CD8-positive, alpha-beta memory T cell (primary cell): ENCODE results near the gene RBMS3. TPM values are rescaled to one million over a fixed set of nuclear protein-coding genes. Genes with fewer than 3 reads are reported as not detected.

Experiments
- CTCF ChIA-PET: fragments of 350-600 bp; sonication (Branson Sonifier 250); formaldehyde crosslinking; loops from one replicate; lab custom pipeline; 2021; ENCODE audit warnings: antibody characterized with exemption; lab: Charles Lee
- POLR2A ChIA-PET: fragments of 350-600 bp; sonication (Branson Sonifier 250); formaldehyde crosslinking; loops from one replicate; lab custom pipeline; 2021; ENCODE audit warnings: antibody characterized with exemption; lab: Charles Lee
- DNase-seq, 5 donors: peaks; one replicate each; pipeline versions ENCODE4 v3.0.0 to v3.0.0-alpha.2; 2020 to 2022; ENCODE audit warnings: mixed read lengths in 1 of 5
- H3K27ac ChIP-seq: one replicate; pipeline ENCODE4 v1.7.0; 2013; ENCODE audit warnings: low read depth, mild to moderate bottlenecking, low read length, moderate library complexity
- H3K27me3 ChIP-seq: 2 replicates; pipeline ENCODE4 v1.7.0; 2013; ENCODE audit warnings: low read length, mild to moderate bottlenecking; ENCODE audit not compliant: insufficient read depth, poor library complexity, severe bottlenecking
- H3K36me3 ChIP-seq: 2 replicates; pipeline ENCODE4 v1.7.0; 2013; ENCODE audit warnings: mild to moderate bottlenecking, low read length, moderate library complexity; ENCODE audit not compliant: insufficient read depth
- H3K4me1 ChIP-seq: 2 replicates; pipeline ENCODE4 v1.7.0; 2013; ENCODE audit warnings: mild to moderate bottlenecking, low read length, moderate library complexity; ENCODE audit not compliant: insufficient read depth
- H3K4me3 ChIP-seq: 2 replicates; pipeline ENCODE4 v1.7.0; 2013; ENCODE audit warnings: mild to moderate bottlenecking, low read length
- H3K9me3 ChIP-seq: 2 replicates; pipeline ENCODE4 v1.7.0; 2013; ENCODE audit warnings: mild to moderate bottlenecking, low read length
- H3K27ac Mint-ChIP-seq, 8 donors: one replicate each; pipeline ENCODE4 v1.8.0; 2020 to 2021; ENCODE audit warnings: mixed read lengths in 8 of 8, mild to moderate bottlenecking in 6 of 8, inconsistent platforms in 3 of 8, moderate library complexity in 3 of 8
- H3K27me3 Mint-ChIP-seq, 2 donors: one replicate each; pipeline ENCODE4 v1.8.0; 2020 to 2021; ENCODE audit warnings: mixed read lengths in 2 of 2, mild to moderate bottlenecking in 1 of 2, moderate library complexity in 1 of 2
- H3K36me3 Mint-ChIP-seq, 3 donors: one replicate each; pipeline ENCODE4 v1.8.0; 2020 to 2021; ENCODE audit warnings: mixed read lengths in 3 of 3, inconsistent platforms in 1 of 3, mild to moderate bottlenecking in 1 of 3
- H3K4me1 Mint-ChIP-seq, 3 donors: one replicate each; pipeline ENCODE4 v1.8.0; 2020 to 2021; ENCODE audit warnings: mixed read lengths in 3 of 3, inconsistent platforms in 1 of 3, mild to moderate bottlenecking in 1 of 3
- H3K4me3 Mint-ChIP-seq, 7 donors: one replicate each; pipeline ENCODE4 v1.8.0; 2020 to 2021; ENCODE audit warnings: mixed read lengths in 7 of 7, mild to moderate bottlenecking in 6 of 7, moderate library complexity in 4 of 7, inconsistent platforms in 2 of 7
- H3K9me3 Mint-ChIP-seq, 5 donors: one replicate each; pipeline ENCODE4 v1.8.0; 2020 to 2022; ENCODE audit warnings: mixed read lengths in 5 of 5, mild to moderate bottlenecking in 3 of 5, moderate library complexity in 2 of 5, inconsistent platforms in 1 of 5
- polyA plus RNA-seq: library from polyadenylated mRNA; unstranded; fragments of 300-500 nt; fragmentation: Illumina TruSeq; gene quantifications from one replicate; pipeline ENCODE4 v1.2.3, GENCODE V29; 2021
- total RNA-seq, 2 experiments: library from RNA; stranded (reverse); gene quantifications; one replicate each; pipeline ENCODE4 v1.2.3, GENCODE V29; 2021

RBMS3 gene
- total and polyA plus RNA-seq, 3 experiments from 2014 or later: 0.21 to 0.33 (median 0.22) TPM

GRCh38 chr3:29279806-29280205 is 1.1 kb upstream of the RBMS3 start:
- ChIA-PET CTCF (no interaction called here), POLR2A (no interaction called here)
- no peak for DNase-seq
- no peaks in the 10 kb centered on the region for H3K36me3 ChIP-seq
- H3K27me3 ChIP-seq: no peaks in the 10 kb centered on the region
- H3K9me3 Mint-ChIP-seq: peaks cover 0 to 9% (median 0%) of the 10 kb centered on the region in 5 donors
- H3K27ac Mint-ChIP-seq: no peak overlapping the region
- peaks cover 20 to 26% (median 25%) of the 10 kb centered on the region in 3 donors for H3K4me1 Mint-ChIP-seq
- H3K9me3 ChIP-seq: no peaks in the 10 kb centered on the region
- H3K4me3 ChIP-seq: no peak overlapping the region
- no peak overlapping the region for H3K27ac ChIP-seq
- H3K36me3 Mint-ChIP-seq: no peaks in the 10 kb centered on the region
- no peaks in the 10 kb centered on the region for H3K4me1 ChIP-seq
- peak overlapping the region in 1 of 7 donors; percentile 19 for H3K4me3 Mint-ChIP-seq
- H3K27me3 Mint-ChIP-seq: peaks cover 7 to 15% of the 10 kb centered on the region in 2 donors

DNA sequence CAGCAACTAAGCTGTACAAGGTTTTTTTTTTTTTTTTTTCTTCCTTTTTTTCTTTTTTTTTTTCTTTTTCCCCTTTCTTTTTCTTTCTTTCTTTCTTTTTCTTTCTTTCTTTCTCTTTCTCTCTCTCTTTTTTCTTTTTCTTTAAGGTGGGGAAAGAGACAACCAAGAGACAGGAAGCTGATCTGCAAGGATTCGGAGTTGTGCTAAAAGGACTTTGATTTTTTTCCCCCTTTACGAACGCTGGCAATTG is 148 bp downstream of the RBMS3 start:
- Mint-ChIP-seq H3K36me3 (no peaks in the 10 kb centered on the region), H3K27ac (peak overlapping the region in 2 of 8 donors; percentile 29 to 73), H3K27me3 (peaks cover 7 to 15% of the 10 kb centered on the region in 2 donors), H3K9me3 (peaks cover 0 to 12% (median 0%) of the 10 kb centered on the region in 5 donors), H3K4me1 (peaks cover 20 to 26% (median 25%) of the 10 kb centered on the region in 3 donors), H3K4me3 (peak overlapping the region; percentile 53 to 84 (median 82))
- no peak overlapping the region for H3K27ac ChIP-seq
- ChIA-PET POLR2A (interaction anchor here (0.7 kb wide), 1 partner anchor 8 kb away, joined by 11 read pairs; no protein-coding TSS in a partner anchor), CTCF (interaction anchor here (0.9 kb wide), 1 partner anchor 39 kb away, joined by 3 read pairs; no protein-coding TSS in a partner anchor)
- H3K27me3 ChIP-seq: no peaks in the 10 kb centered on the region
- H3K36me3 ChIP-seq: no peaks in the 10 kb centered on the region
- no peaks in the 10 kb centered on the region for H3K9me3 ChIP-seq
- no peak for DNase-seq
- H3K4me1 ChIP-seq: no peaks in the 10 kb centered on the region
- H3K4me3 ChIP-seq: peak overlapping the region; percentile 35

DNA sequence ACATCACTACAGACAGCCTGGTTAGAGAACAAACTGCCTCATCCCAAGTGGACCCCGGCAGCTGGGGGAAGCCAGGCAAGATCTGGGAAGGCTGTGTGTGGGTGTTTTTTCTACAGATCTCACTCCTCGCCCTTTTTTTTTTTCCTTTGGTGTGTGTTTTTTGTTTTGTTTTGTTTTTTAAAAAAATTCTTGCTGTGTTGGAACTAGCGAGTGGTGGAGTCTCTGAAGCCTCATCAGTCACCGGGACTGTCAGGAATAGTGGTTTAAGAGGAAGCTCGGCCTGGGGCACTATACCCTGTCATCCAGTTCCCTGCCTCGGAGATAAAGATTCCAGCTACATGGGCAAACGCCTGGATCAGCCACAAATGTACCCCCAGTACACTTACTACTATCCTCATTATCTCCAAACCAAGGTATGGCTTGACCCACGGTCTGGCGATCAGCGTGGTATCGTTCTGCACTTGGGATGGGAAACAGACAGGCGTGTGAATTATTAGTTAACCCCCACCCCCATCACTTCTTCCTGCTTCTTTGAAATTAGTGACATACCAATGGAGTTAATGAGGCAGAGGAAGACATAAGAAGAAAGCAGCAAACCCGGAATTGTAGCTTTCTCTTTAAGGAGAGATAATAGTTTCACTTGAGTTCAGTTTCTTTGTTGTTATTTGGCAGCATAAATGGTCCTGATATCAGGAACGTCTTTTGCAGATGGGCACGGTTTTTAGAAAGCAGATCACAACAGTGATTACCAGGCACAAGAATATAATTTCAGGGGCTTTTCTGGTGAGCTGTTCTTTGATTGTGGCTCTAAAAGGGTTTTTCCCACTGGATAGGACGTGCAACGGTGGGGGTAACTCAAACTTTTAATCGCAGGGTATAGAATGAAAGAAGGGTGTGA is 722 bp downstream of the RBMS3 start:
- Mint-ChIP-seq H3K36me3 (no peaks in the 10 kb centered on the region), H3K9me3 (peaks cover 0 to 12% (median 0%) of the 10 kb centered on the region in 5 donors), H3K4me1 (peaks cover 20 to 26% (median 25%) of the 10 kb centered on the region in 3 donors), H3K27me3 (peaks cover 7 to 15% of the 10 kb centered on the region in 2 donors), H3K4me3 (peak overlapping the region; percentile 63 to 84 (median 82)), H3K27ac (peak overlapping the region in 5 of 8 donors; percentile 50 to 73 (median 64))
- POLR2A ChIA-PET: interaction anchor here (0.7 kb wide), 1 partner anchor 9 kb away, joined by 11 read pairs; no protein-coding TSS in a partner anchor
- H3K27ac ChIP-seq: no peak overlapping the region
- no peaks in the 10 kb centered on the region for H3K4me1 ChIP-seq
- H3K27me3 ChIP-seq: no peaks in the 10 kb centered on the region
- DNase-seq: no peak
- CTCF ChIA-PET: interaction anchor here (0.9 kb wide), 1 partner anchor 38 kb away, joined by 3 read pairs; no protein-coding TSS in a partner anchor
- H3K36me3 ChIP-seq: no peaks in the 10 kb centered on the region
- no peaks in the 10 kb centered on the region for H3K9me3 ChIP-seq
- peak overlapping the region; percentile 15 for H3K4me3 ChIP-seq

DNA sequence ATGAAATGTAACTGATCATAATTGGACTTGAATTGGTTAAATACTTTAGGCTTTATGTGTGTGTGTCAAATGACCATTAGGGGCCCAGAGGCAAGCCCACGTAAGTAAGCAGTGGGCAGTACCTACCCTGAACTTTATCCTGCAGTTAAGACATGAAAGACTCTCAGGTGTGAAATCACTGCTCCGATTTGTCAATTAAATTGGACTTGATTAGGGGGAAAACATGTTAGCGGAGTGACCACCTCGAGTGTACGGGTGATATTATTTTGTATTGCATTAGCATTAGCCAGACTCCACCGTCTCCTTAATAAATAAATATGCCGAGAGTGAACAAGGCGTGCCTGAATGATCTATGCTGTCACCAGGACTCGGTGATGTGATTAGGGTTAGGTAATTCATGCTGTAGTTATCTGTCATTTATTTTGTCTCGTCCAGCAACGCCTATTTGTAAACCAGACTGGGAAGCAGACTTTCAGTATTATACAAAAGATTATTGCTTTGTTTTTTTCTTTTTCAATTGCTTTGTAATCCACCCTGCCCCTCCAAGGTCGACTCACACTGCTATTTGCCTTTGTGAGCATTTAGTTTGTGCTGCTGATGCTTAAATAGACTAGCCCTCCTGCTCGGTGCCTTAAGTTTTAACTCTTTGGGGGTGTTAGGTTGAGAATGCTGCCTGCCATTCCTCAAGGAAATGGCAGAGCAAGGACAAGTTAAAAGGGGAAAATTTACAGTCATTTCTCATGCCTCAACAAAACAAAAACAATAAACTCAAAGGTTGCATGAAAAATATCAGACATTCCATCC is 1.8 kb downstream of the RBMS3 start:
- no peak overlapping the region for H3K4me3 ChIP-seq
- Mint-ChIP-seq H3K27me3 (peaks cover 7 to 15% of the 10 kb centered on the region in 2 donors), H3K9me3 (peaks cover 0 to 7% (median 0%) of the 10 kb centered on the region in 5 donors), H3K27ac (peak overlapping the region in 1 of 8 donors; percentile 19), H3K4me1 (peaks cover 20 to 26% (median 25%) of the 10 kb centered on the region in 3 donors), H3K4me3 (peak overlapping the region in 6 of 7 donors; percentile 14 to 84 (median 82)), H3K36me3 (no peaks in the 10 kb centered on the region)
- H3K9me3 ChIP-seq: no peaks in the 10 kb centered on the region
- no peak overlapping the region for H3K27ac ChIP-seq
- ChIA-PET POLR2A (no interaction called here), CTCF (no interaction called here)
- DNase-seq: no peak
- no peaks in the 10 kb centered on the region for H3K4me1 ChIP-seq
- H3K36me3 ChIP-seq: no peaks in the 10 kb centered on the region
- H3K27me3 ChIP-seq: no peaks in the 10 kb centered on the region

DNA sequence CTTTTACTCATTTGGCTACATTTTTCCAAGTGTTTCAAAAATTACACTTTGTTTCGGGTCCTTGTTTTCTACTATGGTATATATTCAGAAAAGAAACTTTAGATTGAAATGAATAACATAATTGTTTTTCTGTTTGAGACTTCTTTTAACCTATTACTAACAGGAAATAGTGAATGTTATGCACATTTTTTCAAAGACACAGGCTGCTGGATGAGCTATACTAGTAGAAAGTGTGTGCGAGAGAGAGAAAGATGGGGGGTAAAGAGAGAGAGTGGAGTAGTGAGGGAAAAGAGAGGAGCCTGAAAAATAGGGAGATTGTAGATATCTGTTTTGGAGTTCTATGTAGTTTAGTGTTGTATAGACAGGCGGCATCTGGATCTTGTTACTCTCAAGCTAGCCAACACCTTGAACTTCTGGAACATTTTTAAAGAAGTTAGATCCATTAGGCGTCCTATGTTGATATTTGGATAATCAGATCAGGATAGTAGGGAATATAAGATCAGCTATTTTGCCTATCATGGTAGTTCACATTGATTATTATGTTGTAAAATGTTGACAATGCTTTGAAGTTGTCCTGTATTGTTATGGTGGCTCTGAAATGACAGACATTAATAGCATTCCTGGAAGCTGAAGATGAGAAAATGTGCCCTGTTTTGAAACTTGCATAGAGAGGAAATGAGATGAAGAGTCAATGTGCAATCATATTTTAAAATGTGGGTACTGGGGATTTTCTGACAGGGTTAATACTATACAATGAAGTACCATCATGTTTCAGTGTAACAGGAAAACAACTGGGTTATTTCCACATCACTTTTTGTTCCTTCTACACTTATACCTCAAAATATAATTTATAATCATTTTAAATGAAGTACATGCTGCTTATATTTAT is 2.6 kb downstream of the RBMS3 start:
- H3K4me3 Mint-ChIP-seq: no peak overlapping the region
- no peaks in the 10 kb centered on the region for H3K27me3 ChIP-seq
- no peaks in the 10 kb centered on the region for H3K4me1 ChIP-seq
- peaks cover 20 to 26% (median 25%) of the 10 kb centered on the region in 3 donors for H3K4me1 Mint-ChIP-seq
- H3K27ac Mint-ChIP-seq: no peak overlapping the region
- peaks cover 0 to 7% (median 0%) of the 10 kb centered on the region in 5 donors for H3K9me3 Mint-ChIP-seq
- H3K9me3 ChIP-seq: no peaks in the 10 kb centered on the region
- CTCF ChIA-PET: no interaction called here
- H3K27ac ChIP-seq: no peak overlapping the region
- H3K36me3 ChIP-seq: no peaks in the 10 kb centered on the region
- POLR2A ChIA-PET: no interaction called here
- no peak for DNase-seq
- H3K36me3 Mint-ChIP-seq: no peaks in the 10 kb centered on the region
- H3K4me3 ChIP-seq: no peak overlapping the region
- H3K27me3 Mint-ChIP-seq: peaks cover 7 to 15% of the 10 kb centered on the region in 2 donors

DNA sequence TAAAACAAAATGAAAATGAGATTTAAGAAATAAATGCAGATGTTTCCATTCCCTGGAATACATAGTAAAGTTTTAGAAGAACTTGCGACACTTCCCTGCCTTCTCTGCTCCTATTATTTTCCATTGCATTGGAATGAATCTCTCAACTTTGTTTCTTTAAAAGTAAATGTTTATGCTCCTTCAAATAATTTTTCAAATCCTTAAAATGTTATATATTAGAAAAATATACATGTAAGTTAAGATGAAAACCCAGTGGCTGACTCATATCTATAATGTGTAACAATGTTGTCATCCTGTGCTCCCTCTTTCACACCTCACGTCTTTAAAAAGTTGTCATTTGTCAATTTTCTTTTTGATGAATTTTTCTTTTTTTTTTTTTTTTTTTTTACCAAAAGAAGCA is 3.6 kb downstream of the RBMS3 start:
- POLR2A ChIA-PET: no interaction called here
- H3K4me1 Mint-ChIP-seq: peaks cover 20 to 26% (median 25%) of the 10 kb centered on the region in 3 donors
- H3K4me3 ChIP-seq: no peak overlapping the region
- no peak for DNase-seq
- no peak overlapping the region for H3K27ac Mint-ChIP-seq
- H3K27me3 ChIP-seq: no peaks in the 10 kb centered on the region
- no peaks in the 10 kb centered on the region for H3K9me3 ChIP-seq
- H3K4me3 Mint-ChIP-seq: no peak overlapping the region
- H3K27ac ChIP-seq: no peak overlapping the region
- peaks cover 0 to 6% (median 0%) of the 10 kb centered on the region in 5 donors for H3K9me3 Mint-ChIP-seq
- no peaks in the 10 kb centered on the region for H3K36me3 Mint-ChIP-seq
- H3K36me3 ChIP-seq: no peaks in the 10 kb centered on the region
- CTCF ChIA-PET: no interaction called here
- H3K27me3 Mint-ChIP-seq: peaks cover 9 to 15% of the 10 kb centered on the region in 2 donors
- no peaks in the 10 kb centered on the region for H3K4me1 ChIP-seq

DNA sequence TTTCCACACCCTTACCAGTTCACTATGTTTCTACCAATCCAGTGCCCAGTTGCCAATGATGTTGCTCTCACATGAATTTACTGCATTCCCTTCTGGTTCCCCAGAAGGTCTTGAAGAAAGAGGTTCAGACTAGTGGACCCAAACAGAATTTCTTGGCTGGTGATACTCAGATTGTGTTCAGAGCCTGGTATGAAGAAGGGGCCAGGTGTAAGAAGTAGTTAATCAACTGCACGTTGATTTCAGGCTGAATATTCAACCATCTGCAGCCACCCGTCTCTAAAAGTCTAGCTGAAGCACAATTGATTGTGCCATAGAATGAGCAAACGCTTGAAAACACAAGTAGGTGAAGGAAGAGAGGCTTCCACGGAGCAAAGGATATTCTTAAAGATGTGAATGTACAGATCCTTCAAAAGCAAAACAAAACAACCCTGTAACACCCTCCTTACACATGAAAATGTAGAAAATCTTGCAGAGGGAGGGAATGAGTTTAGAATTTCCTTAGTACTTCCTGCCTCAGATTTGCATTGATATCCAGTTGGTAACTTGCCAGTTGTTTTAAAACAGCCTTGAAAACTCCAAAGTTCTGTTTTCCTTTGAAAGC is 4.7 kb downstream of the RBMS3 start:
- Mint-ChIP-seq H3K27me3 (peaks cover 7 to 15% of the 10 kb centered on the region in 2 donors), H3K4me1 (peaks cover 17 to 22% (median 21%) of the 10 kb centered on the region in 3 donors), H3K27ac (no peak overlapping the region), H3K36me3 (no peaks in the 10 kb centered on the region), H3K9me3 (peaks cover 0 to 6% (median 0%) of the 10 kb centered on the region in 5 donors), H3K4me3 (no peak overlapping the region)
- H3K27me3 ChIP-seq: no peaks in the 10 kb centered on the region
- DNase-seq: no peak
- H3K36me3 ChIP-seq: no peaks in the 10 kb centered on the region
- no peak overlapping the region for H3K4me3 ChIP-seq
- H3K4me1 ChIP-seq: no peaks in the 10 kb centered on the region
- ChIA-PET CTCF (no interaction called here), POLR2A (no interaction called here)
- H3K9me3 ChIP-seq: no peaks in the 10 kb centered on the region
- no peak overlapping the region for H3K27ac ChIP-seq
